BLaER1 (cell line): Measurements from ENCODE around the gene WBP2.

ENCODE experiments used
- H3K27ac ChIP-seq: shearing (Covaris generic); formaldehyde crosslinking; 2 replicates; pipeline ENCODE4 v1.8.1; 2022
- H3K27me3 ChIP-seq: shearing (Covaris generic); formaldehyde crosslinking; 2 replicates; pipeline ENCODE4 v1.8.1; 2022
- H3K36me3 ChIP-seq: shearing (Covaris generic); formaldehyde crosslinking; 2 replicates; pipeline ENCODE4 v1.8.1; 2022
- H3K4me1 ChIP-seq: shearing (Covaris generic); formaldehyde crosslinking; 2 replicates; pipeline ENCODE4 v1.8.1; 2022
- H3K4me2 ChIP-seq: shearing (Covaris generic); formaldehyde crosslinking; 2 replicates; pipeline ENCODE4 v1.8.1; 2022
- H3K4me3 ChIP-seq: shearing (Covaris generic); formaldehyde crosslinking; 2 replicates; pipeline ENCODE4 v1.8.1; 2022
- H3K9ac ChIP-seq: shearing (Covaris generic); formaldehyde crosslinking; 2 replicates; pipeline ENCODE4 v1.8.1; 2022
- H3K9me3 ChIP-seq: shearing (Covaris generic); formaldehyde crosslinking; 2 replicates; pipeline ENCODE4 v1.8.1; 2022
- H4K20me1 ChIP-seq: shearing (Covaris generic); formaldehyde crosslinking; 2 replicates; pipeline ENCODE4 v1.8.1; 2022
- Cebpa-rat ChIP-seq: shearing (Covaris generic); IDR thresholded peaks from 2 replicates; pipeline ENCODE4 v1.8.1; 2022

The WBP2 gene

GRCh38 chr17:75810216-75810615, 44.9 kb downstream of the WBP2 start:
- H3K4me2 ChIP-seq: no peak overlapping the region
- TF ChIP-seq Cebpa-rat: no peak
- no peaks in the 10 kb centered on the region for H3K9me3 ChIP-seq
- H3K9ac ChIP-seq: no peak overlapping the region
- H3K4me1 ChIP-seq: peaks cover 19% of the 10 kb centered on the region
- H3K4me3 ChIP-seq: no peak overlapping the region
- H3K27me3 ChIP-seq: no peaks in the 10 kb centered on the region
- peaks cover 73% of the 10 kb centered on the region for H4K20me1 ChIP-seq
- H3K27ac ChIP-seq: no peak overlapping the region
- peaks cover 82% of the 10 kb centered on the region for H3K36me3 ChIP-seq

- Histone ChIP-seq H3K9me3 (no peaks in the 10 kb centered on the region), H3K4me2 (no peak overlapping the region), H3K36me3 (peaks cover 80% of the 10 kb centered on the region), H3K4me3 (no peak overlapping the region), H3K27ac (no peak overlapping the region), H4K20me1 (peaks cover 78% of the 10 kb centered on the region), H3K4me1 (peaks cover 19% of the 10 kb centered on the region), H3K27me3 (no peaks in the 10 kb centered on the region), H3K9ac (no peak overlapping the region)
- TF ChIP-seq Cebpa-rat: no peak
These were observed 45.5 kb downstream of the WBP2 start for GRCh38 chr17:75809631-75810111.

DNA sequence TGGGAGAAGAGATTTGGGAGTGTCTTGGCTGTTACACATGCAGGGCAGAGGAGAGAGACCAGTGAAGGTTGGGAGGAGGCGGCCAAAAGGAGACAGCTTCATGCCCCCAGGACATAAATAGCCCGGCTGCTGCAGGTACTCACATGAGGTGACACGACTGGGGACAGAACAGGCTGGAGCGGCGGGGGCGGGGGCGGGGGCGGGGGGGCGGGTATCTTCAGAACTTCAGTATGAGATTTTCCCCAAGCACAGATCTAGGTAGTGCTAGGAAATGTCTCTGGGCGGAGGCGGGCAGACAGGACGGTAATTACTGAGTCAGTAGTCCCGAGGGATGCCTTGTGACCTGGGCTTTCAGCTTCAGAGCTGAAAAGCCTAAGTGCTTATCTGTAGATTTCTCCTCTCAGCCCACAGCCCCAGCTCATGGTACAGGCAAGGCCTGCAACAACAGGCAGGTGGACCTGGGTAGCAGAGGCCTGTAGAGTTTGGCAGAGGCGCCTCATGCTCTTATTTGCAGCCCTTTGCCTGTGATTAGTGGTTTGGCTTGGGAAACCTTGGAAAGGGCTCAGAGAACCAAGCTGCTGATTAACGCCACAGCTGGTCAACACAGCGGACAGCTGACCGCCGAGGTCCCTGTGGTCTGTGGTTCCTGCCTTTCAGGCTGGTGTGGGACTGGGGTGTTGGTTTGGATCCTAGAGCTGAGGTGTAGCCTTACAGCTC, 46.1 kb downstream of the WBP2 start:
- peaks cover 81% of the 10 kb centered on the region for H4K20me1 ChIP-seq
- H3K36me3 ChIP-seq: peaks cover 80% of the 10 kb centered on the region

DNA sequence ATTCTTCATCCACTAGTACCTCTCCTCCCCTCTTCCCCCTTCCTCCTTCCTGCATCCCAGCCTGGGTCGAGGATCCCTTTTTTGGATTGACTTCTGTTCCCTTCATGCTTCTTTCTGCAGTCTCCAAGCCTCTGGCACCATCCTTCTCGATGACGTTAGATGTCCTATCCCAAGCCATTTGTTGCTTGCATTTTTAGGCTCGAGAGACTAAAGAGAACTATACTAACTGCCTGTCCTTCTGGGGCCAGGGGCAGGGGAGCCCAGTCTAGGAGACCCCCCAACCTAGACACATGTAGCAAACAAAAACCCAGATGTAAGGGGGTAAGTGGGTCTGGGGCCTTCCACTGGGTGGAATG, 46.6 kb downstream of the WBP2 start:
- no peak overlapping the region for H3K4me3 ChIP-seq
- no peaks in the 10 kb centered on the region for H3K9me3 ChIP-seq
- H3K4me2 ChIP-seq: peak overlapping the region; percentile 30
- H3K4me1 ChIP-seq: peaks cover 19% of the 10 kb centered on the region
- no peak for TF ChIP-seq Cebpa-rat
- peaks cover 80% of the 10 kb centered on the region for H3K36me3 ChIP-seq
- peak overlapping the region; percentile 49; the same call in 1 of the 2 replicates for H3K27ac ChIP-seq
- no peaks in the 10 kb centered on the region for H3K27me3 ChIP-seq
- 0 out of 2 replicates have a peak overlapping the region, but pooled peaks have one; percentile 43 for H3K9ac ChIP-seq
- H4K20me1 ChIP-seq: peaks cover 86% of the 10 kb centered on the region

More for the DNA sequence above, 46.1 kb downstream of the WBP2 start:
- H3K4me1 ChIP-seq: peaks cover 19% of the 10 kb centered on the region
- no peaks in the 10 kb centered on the region for H3K9me3 ChIP-seq
- H3K27ac ChIP-seq: peak overlapping the region; percentile 49; the same call in 1 of the 2 replicates
- 0 out of 2 replicates have a peak overlapping the region, but pooled peaks have one; percentile 43 for H3K9ac ChIP-seq
- no peak for TF ChIP-seq Cebpa-rat
- no peak overlapping the region for H3K4me3 ChIP-seq
- H3K4me2 ChIP-seq: peak overlapping the region; percentile 30
- H3K27me3 ChIP-seq: no peaks in the 10 kb centered on the region

DNA sequence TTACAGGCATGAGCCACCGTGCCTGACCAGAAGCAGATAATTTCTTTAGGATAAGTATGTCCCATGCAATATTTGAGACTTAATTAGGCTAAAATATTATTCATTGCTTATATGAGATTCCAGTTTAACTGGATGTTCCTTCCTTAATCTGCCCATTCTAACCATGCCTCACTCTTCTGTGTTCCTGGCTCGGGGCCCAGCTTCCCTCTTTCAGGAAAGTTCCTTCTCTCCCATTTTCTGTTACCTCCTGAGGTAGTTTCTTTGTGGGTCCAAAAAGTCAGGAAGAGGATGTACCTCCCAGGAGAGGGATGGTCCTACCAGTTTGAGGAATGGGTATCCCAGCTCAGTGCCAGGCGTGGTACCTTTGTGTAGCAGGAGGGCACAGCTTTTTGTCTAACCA, 47.3 kb downstream of the WBP2 start:
- Histone ChIP-seq H3K27ac (0 out of 2 replicates have a peak overlapping the region, but pooled peaks have one; percentile 49), H3K36me3 (peaks cover 79% of the 10 kb centered on the region), H3K4me2 (no peak overlapping the region), H3K9me3 (no peaks in the 10 kb centered on the region), H3K27me3 (no peaks in the 10 kb centered on the region), H3K4me1 (peaks cover 19% of the 10 kb centered on the region), H4K20me1 (peaks cover 93% of the 10 kb centered on the region), H3K4me3 (no peak overlapping the region), H3K9ac (0 out of 2 replicates have a peak overlapping the region, but pooled peaks have one; percentile 43)
- TF ChIP-seq Cebpa-rat: no peak

- Histone ChIP-seq H3K27ac (no peak overlapping the region), H3K36me3 (peaks cover 78% of the 10 kb centered on the region), H3K4me1 (peaks cover 19% of the 10 kb centered on the region), H3K9me3 (no peaks in the 10 kb centered on the region), H3K4me2 (no peak overlapping the region), H3K27me3 (no peaks in the 10 kb centered on the region), H3K4me3 (no peak overlapping the region), H3K9ac (no peak overlapping the region), H4K20me1 (peaks cover 95% of the 10 kb centered on the region)
- TF ChIP-seq Cebpa-rat: no peak
These were observed 48.2 kb downstream of the WBP2 start for GRCh38 chr17:75806822-75807500.

GRCh38 chr17:75803883-75804282, 51.3 kb downstream of the WBP2 start:
- Histone ChIP-seq H3K27me3 (no peaks in the 10 kb centered on the region), H3K9ac (no peak overlapping the region), H3K36me3 (peaks cover 78% of the 10 kb centered on the region), H3K4me1 (peaks cover 14% of the 10 kb centered on the region), H3K9me3 (no peaks in the 10 kb centered on the region), H3K4me2 (no peak overlapping the region), H4K20me1 (peaks cover 94% of the 10 kb centered on the region), H3K4me3 (no peak overlapping the region), H3K27ac (no peak overlapping the region)
- no peak for TF ChIP-seq Cebpa-rat

GRCh38 chr17:75799402-75799801, 55.7 kb downstream of the WBP2 start:
- no peak overlapping the region for H3K27ac ChIP-seq
- no peak overlapping the region for H3K4me2 ChIP-seq
- peaks cover 93% of the 10 kb centered on the region for H4K20me1 ChIP-seq
- H3K9me3 ChIP-seq: no peaks in the 10 kb centered on the region
- H3K4me1 ChIP-seq: no peaks in the 10 kb centered on the region
- no peak for TF ChIP-seq Cebpa-rat
- no peak overlapping the region for H3K9ac ChIP-seq
- peaks cover 95% of the 10 kb centered on the region for H3K36me3 ChIP-seq
- no peak overlapping the region for H3K4me3 ChIP-seq
- no peaks in the 10 kb centered on the region for H3K27me3 ChIP-seq

GRCh38 chr17:75795820-75796607, 59.1 kb downstream of the WBP2 start:
- no peak overlapping the region for H3K4me3 ChIP-seq
- no peaks in the 10 kb centered on the region for H3K4me1 ChIP-seq
- TF ChIP-seq Cebpa-rat: no peak
- H3K4me2 ChIP-seq: no peak overlapping the region
- H3K9me3 ChIP-seq: no peaks in the 10 kb centered on the region
- H4K20me1 ChIP-seq: peaks cover 91% of the 10 kb centered on the region
- no peak overlapping the region for H3K27ac ChIP-seq
- H3K9ac ChIP-seq: no peak overlapping the region
- H3K36me3 ChIP-seq: peaks cover 97% of the 10 kb centered on the region
- no peaks in the 10 kb centered on the region for H3K27me3 ChIP-seq
